GM12878 (cell line): ENCODE data around the gene C10orf71. TPM values are rescaled to one million over a fixed set of nuclear protein-coding genes. Genes with fewer than 3 reads are reported as not detected.

ENCODE experiments used
- ATAC-seq: fragments of 200-7000 bp; cut with Tn5 transposase; 3 replicates; pipeline ENCODE4 v1.9.1; 2020; ENCODE audit warnings: mild to moderate bottlenecking, moderate library complexity
- BruUV-seq: library from RNA; stranded (reverse); fragments of 400-500 nt; replicated peaks from 2 replicates; lab custom pipeline; 2021; lab: Mats Ljungman, UMichigan
- CTCF ChIA-PET: fragments of 300-600 bp; sonication (Branson Sonifier 250); formaldehyde crosslinking; extraction: SDS; loops from one replicate; lab custom pipeline; 2021; ENCODE audit warnings: inconsistent platforms; lab: Yijun Ruan, JAX
- POLR2A ChIA-PET: fragments of 350-600 bp; formaldehyde crosslinking; extraction: SDS; loops from one replicate; lab custom pipeline; 2021; ENCODE audit warnings: inconsistent platforms; lab: Charles Lee
- RAD21 ChIA-PET: fragments of 300-600 bp; sonication (Branson Sonifier 250); formaldehyde crosslinking; loops from one replicate; lab custom pipeline; 2023; ENCODE audit warnings: antibody characterized with exemption; ENCODE audit not compliant: unreplicated experiment; lab: Charles Lee
- SMC1A ChIA-PET: fragments of 300-600 bp; sonication (Branson Sonifier 250); formaldehyde crosslinking; loops from one replicate; lab custom pipeline; 2023; ENCODE audit not compliant: unreplicated experiment, uncharacterized antibody; lab: Charles Lee
- DNase-seq: peaks from one replicate; pipeline ENCODE4 v3.0.0-alpha.2; 2011; ENCODE audit warnings: low read depth, low spot score
- FAIRE-seq: peaks from 3 replicates; lab custom pipeline; 2011; peaks lifted over from hg19 to GRCh38; lab: Jason Lieb, UNC
- H2AFZ ChIP-seq: 2 replicates; pipeline ENCODE4 v1.6.0; 2011; ENCODE audit warnings: low read depth, low read length, control low read depth; ENCODE audit not compliant: control insufficient read depth
- H3K27ac ChIP-seq: 2 replicates; pipeline ENCODE4 v1.5.1; 2011; ENCODE audit warnings: control low read depth; ENCODE audit not compliant: control insufficient read depth, insufficient read depth
- H3K27me3 ChIP-seq, 2 experiments: replicated peaks in 1 of 2; 2 replicates each; pipeline versions ENCODE4 v1.6.0 to v1.6.1; 2011; ENCODE audit warnings: low read length in 1 of 2; ENCODE audit not compliant: control insufficient read depth in 2 of 2, insufficient read depth in 2 of 2
- H3K36me3 ChIP-seq, 2 experiments: 2 replicates each; pipeline ENCODE4 v1.5.1; 2011; ENCODE audit warnings: low read length in 1 of 2; ENCODE audit not compliant: control insufficient read depth in 2 of 2, insufficient read depth in 2 of 2
- H3K4me1 ChIP-seq: 2 replicates; pipeline ENCODE4 v1.6.1; 2011; ENCODE audit warnings: mild to moderate bottlenecking, low read length, moderate library complexity, mixed read lengths; ENCODE audit not compliant: control insufficient read depth, insufficient read depth
- H3K4me2 ChIP-seq: 2 replicates; pipeline ENCODE4 v1.6.0; 2011; ENCODE audit warnings: control low read depth; ENCODE audit not compliant: control insufficient read depth, insufficient read depth
- H3K4me3 ChIP-seq: fragments of 200-600 bp; sonication (generic); 2 replicates; pipeline ENCODE4 v1.5.1; 2016
- H3K79me2 ChIP-seq: 2 replicates; pipeline ENCODE4 v1.6.0; 2011; ENCODE audit warnings: low read length; ENCODE audit not compliant: control insufficient read depth, insufficient read depth
- H3K9ac ChIP-seq: 2 replicates; pipeline ENCODE4 v1.8.0; 2011; ENCODE audit warnings: low read length, control low read depth, mixed read lengths; ENCODE audit not compliant: control insufficient read depth, insufficient read depth
- H3K9me3 ChIP-seq: replicated peaks from 3 replicates; pipeline ENCODE4 v1.5.1; 2011; ENCODE audit warnings: mild to moderate bottlenecking, low read length; ENCODE audit not compliant: control insufficient read depth, insufficient read depth
- H4K20me1 ChIP-seq: 2 replicates; pipeline ENCODE4 v1.6.0; 2011; ENCODE audit not compliant: control insufficient read depth, insufficient read depth
- BACH1 ChIP-seq: fragments of 450-650 bp; IDR thresholded peaks from 2 replicates; pipeline ENCODE4 v1.6.1; 2017; ENCODE audit warnings: mild to moderate bottlenecking, borderline replicate concordance
- CBFB ChIP-seq: IDR thresholded peaks from 2 replicates; pipeline ENCODE4 v1.6.1; 2016; ENCODE audit warnings: antibody characterized with exemption, low read depth
- EED ChIP-seq: sonication (generic); IDR thresholded peaks from 2 replicates; pipeline ENCODE4 v1.6.1; 2016; ENCODE audit warnings: antibody characterized with exemption, low read depth
- IKZF2 ChIP-seq, 2 experiments: fragments of 450-650 bp; IDR thresholded peaks; 2 replicates each; pipeline ENCODE4 v1.6.1; 2017; ENCODE audit warnings: mild to moderate bottlenecking in 2 of 2, moderate library complexity in 2 of 2
- LARP7 ChIP-seq: fragments of 450-650 bp; IDR thresholded peaks from 2 replicates; pipeline ENCODE4 v1.6.1; 2017; ENCODE audit warnings: mild to moderate bottlenecking
- MYB ChIP-seq: fragments of 150-350 bp; IDR thresholded peaks from 2 replicates; pipeline ENCODE4 v1.6.1; 2014; ENCODE audit warnings: mild to moderate bottlenecking, low read depth, low read length, borderline replicate concordance
- RUNX3 ChIP-seq: IDR thresholded peaks from 2 replicates; pipeline ENCODE4 v1.6.1; 2012; ENCODE audit warnings: low read length, inconsistent platforms
- SMARCA5 ChIP-seq: fragments of 450-650 bp; IDR thresholded peaks from 2 replicates; pipeline ENCODE4 v1.6.1; 2017; ENCODE audit warnings: mild to moderate bottlenecking
- TCF7 ChIP-seq: IDR thresholded peaks from 2 replicates; pipeline ENCODE4 v1.6.1; 2014; ENCODE audit warnings: antibody characterized with exemption, borderline replicate concordance
- whole genome bisulfite sequencing: methylation state at CpG from one replicate; pipeline ENCODE4 v1.1.6; 2016; ENCODE audit warnings: low lambda C conversion rate; ENCODE audit not compliant: insufficient replicate concordance, insufficient coverage; ENCODE audit errors: missing lambda C conversion rate; 5-methylcytosine and 5-hydroxymethylcytosine counted together
- in situ Hi-C: fragments of 300-500 bp; cut with MboI; formaldehyde crosslinking; loops from 9 replicates; pipeline ENCODE4 v1.14.3; 2018; ENCODE audit warnings: mixed read lengths
- intact Hi-C: fragments of 100-400 bp; cut with micrococcal nuclease; formaldehyde crosslinking; loops from one replicate; pipeline ENCODE4 v1.14.2; 2022; ENCODE audit not compliant: unreplicated experiment
- polyA plus RNA-seq, 11 experiments: library from polyadenylated mRNA; depleted of rRNA in 4 of 11; unstranded in 6 of 11; stranded (reverse) in 5 of 11; fragments of >200 nt; fragmentation: Nextera tagmentation in 4 of 11; fragmentation: Illumina TruSeq in 1 of 11; extraction: Ambion mirVana in 4 of 11; extraction: Trizol in 1 of 11; gene quantifications; 1 replicate in 1 of 11; 2 replicates in 10 of 11; pipeline versions ENCODE4 v1.2.1 to v1.2.3, GENCODE V29; 2011 to 2016; ENCODE audit warnings: inconsistent platforms in 2 of 11, missing spikeins in 2 of 11, low read depth in 1 of 11
- total RNA-seq, 4 experiments: library from RNA; depleted of rRNA in 3 of 4; stranded (reverse); fragments of >200 nt in 3 of 4; fragmentation: Illumina TruSeq in 1 of 4; extraction: Trizol in 1 of 4; gene quantifications; 2 replicates each; pipeline versions ENCODE4 v1.2.1 to v1.2.3, GENCODE V29; 2013 to 2021
- TF ChIP-seq, protein P1 (sequence below): fragments of 450-650 bp; IDR thresholded peaks from 2 replicates; pipeline ENCODE4 v1.6.1; 2017; ENCODE audit warnings: mild to moderate bottlenecking, moderate library complexity
- TF ChIP-seq, protein P2 (sequence below): IDR thresholded peaks from 2 replicates; pipeline ENCODE4 v1.6.1; 2011; ENCODE audit warnings: borderline replicate concordance, low read depth, mild to moderate bottlenecking, moderate library complexity, low read length; ENCODE audit not compliant: insufficient read depth, poor library complexity, severe bottlenecking

The C10orf71 gene
- total and polyA plus RNA-seq, 10 of the 15 experiments (the other 5 are each of a cell fraction or from before 2014, with no cell fraction given) = not detected

DNA sequence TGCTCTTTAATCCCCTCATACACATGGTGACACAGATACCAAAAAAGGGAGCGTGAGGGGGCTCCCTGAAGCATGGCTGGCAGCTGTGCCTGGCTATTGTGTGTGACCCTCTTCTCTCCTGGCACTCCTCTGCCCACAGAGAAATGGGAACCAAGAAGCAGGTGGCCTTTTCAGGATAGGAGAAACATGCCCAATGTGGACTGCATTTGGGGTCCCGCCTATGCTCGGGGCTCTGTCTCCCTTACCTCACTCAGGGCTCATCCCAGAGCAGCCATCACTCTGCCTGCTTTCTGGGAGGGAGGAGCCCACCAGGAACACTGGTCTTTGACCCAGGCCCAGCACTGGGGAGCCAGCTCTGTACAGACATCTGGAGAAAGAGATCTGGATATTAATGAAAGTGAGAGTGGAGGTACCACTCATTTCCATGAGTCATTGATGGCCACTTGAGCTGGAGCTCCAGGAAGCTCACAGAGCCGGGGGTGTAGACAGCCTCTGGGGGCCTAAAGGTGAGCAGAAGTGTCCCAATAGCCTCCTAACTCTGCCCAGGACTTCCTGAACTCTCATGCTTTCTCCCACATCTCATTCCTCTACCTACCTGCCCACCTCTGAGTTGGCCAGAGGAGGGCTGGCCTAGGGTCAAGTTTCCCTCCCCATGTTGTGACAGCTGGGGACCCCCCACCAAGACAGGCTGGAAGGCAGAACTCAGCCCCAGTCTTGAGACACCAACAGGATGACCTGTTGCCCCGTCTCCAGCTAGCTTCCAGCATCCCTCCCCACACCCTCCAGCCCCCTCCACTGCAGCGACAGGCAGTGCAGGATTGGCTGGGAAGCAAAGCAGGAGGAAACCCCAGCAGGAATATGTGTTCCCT is 54.3 kb downstream of the C10orf71 start:
- POLR2A ChIA-PET = no interaction called here

More for the DNA sequence above, 54.3 kb downstream of the C10orf71 start:
- Histone ChIP-seq H3K9ac (no peak overlapping the region), H3K4me1 (no peaks in the 10 kb centered on the region), H3K36me3 (no peaks in the 10 kb centered on the region), H2AFZ (no peak overlapping the region), H3K27ac (no peak overlapping the region), H3K27me3 (no peaks in the 10 kb centered on the region), H3K4me2 (no peak overlapping the region), H3K9me3 (no peaks in the 10 kb centered on the region; the same call in 2 of the 3 replicates), H3K4me3 (no peak overlapping the region), H3K79me2 (no peaks in the 10 kb centered on the region), H4K20me1 (no peaks in the 10 kb centered on the region)
- FAIRE-seq (no peak), DNase-seq (no peak), ATAC-seq (no peak)
- ChIA-PET SMC1A (no interaction called here), CTCF (interaction anchor here (1.5 to 1.6 kb wide), 2 partner anchors 15 to 54 kb away, joined by 3 to 5 read pairs; no protein-coding TSS in a partner anchor), RAD21 (no interaction called here)
- TF ChIP-seq, protein P1, sequence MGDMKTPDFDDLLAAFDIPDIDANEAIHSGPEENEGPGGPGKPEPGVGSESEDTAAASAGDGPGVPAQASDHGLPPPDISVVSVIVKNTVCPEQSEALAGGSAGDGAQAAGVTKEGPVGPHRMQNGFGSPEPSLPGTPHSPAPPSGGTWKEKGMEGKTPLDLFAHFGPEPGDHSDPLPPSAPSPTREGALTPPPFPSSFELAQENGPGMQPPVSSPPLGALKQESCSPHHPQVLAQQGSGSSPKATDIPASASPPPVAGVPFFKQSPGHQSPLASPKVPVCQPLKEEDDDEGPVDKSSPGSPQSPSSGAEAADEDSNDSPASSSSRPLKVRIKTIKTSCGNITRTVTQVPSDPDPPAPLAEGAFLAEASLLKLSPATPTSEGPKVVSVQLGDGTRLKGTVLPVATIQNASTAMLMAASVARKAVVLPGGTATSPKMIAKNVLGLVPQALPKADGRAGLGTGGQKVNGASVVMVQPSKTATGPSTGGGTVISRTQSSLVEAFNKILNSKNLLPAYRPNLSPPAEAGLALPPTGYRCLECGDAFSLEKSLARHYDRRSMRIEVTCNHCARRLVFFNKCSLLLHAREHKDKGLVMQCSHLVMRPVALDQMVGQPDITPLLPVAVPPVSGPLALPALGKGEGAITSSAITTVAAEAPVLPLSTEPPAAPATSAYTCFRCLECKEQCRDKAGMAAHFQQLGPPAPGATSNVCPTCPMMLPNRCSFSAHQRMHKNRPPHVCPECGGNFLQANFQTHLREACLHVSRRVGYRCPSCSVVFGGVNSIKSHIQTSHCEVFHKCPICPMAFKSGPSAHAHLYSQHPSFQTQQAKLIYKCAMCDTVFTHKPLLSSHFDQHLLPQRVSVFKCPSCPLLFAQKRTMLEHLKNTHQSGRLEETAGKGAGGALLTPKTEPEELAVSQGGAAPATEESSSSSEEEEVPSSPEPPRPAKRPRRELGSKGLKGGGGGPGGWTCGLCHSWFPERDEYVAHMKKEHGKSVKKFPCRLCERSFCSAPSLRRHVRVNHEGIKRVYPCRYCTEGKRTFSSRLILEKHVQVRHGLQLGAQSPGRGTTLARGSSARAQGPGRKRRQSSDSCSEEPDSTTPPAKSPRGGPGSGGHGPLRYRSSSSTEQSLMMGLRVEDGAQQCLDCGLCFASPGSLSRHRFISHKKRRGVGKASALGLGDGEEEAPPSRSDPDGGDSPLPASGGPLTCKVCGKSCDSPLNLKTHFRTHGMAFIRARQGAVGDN = no peak
- TF ChIP-seq TCF7 = no peak
- TF ChIP-seq BACH1 = no peak
- no peak for TF ChIP-seq EED
- TF ChIP-seq RUNX3 = no peak
- TF ChIP-seq, protein P2, sequence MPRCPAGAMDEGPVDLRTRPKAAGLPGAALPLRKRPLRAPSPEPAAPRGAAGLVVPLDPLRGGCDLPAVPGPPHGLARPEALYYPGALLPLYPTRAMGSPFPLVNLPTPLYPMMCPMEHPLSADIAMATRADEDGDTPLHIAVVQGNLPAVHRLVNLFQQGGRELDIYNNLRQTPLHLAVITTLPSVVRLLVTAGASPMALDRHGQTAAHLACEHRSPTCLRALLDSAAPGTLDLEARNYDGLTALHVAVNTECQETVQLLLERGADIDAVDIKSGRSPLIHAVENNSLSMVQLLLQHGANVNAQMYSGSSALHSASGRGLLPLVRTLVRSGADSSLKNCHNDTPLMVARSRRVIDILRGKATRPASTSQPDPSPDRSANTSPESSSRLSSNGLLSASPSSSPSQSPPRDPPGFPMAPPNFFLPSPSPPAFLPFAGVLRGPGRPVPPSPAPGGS = no peak
- TF ChIP-seq LARP7 = no peak
- TF ChIP-seq MYB = no peak
- TF ChIP-seq CBFB = no peak
- TF ChIP-seq IKZF2 (IDR thresholded peaks at IDR 0.05) = no peak
- TF ChIP-seq SMARCA5 = no peak
- WGBS = 25% methylated on average over 6 of the region's 6 CpGs
- in situ Hi-C loops (no loop called here), intact Hi-C loops (no loop called here)
- BruUV-seq = no TSS peak
